Measurements from ENCODE around the gene OTOG.

- TF ChIP-seq CTCF (IDR thresholded peaks at IDR 0.05) (no peak), POLR2A (IDR thresholded peaks at IDR 0.05) (no peak)
Measured at GRCh38 chr11:17646451-17647145, 99.5 kb downstream of the OTOG start.

Data from ovary (tissue), 3 donors.